GM12865 (cell line): ENCODE results near the gene ZBTB21.

Source experiments
- DNase-seq: peaks from one replicate; pipeline ENCODE4 v3.0.0; 2010; ENCODE audit warnings: low read depth
- H3K4me3 ChIP-seq: 2 replicates; pipeline ENCODE4 v1.5.1; 2011; ENCODE audit warnings: mild to moderate bottlenecking, low read depth, low read length, control low read depth
- TF ChIP-seq, protein P1 (sequence below): IDR thresholded peaks from 2 replicates; pipeline ENCODE4 v1.5.1; 2011; ENCODE audit warnings: low read length, control low read depth, low read depth, inconsistent platforms; ENCODE audit not compliant: insufficient read depth; ENCODE audit errors: missing control alignments

The ZBTB21 gene

GRCh38 chr21:42036313-42036712, 26.2 kb upstream of the ZBTB21 start:
- H3K4me3 ChIP-seq: no peak overlapping the region
- DNase-seq: no peak
- TF ChIP-seq, protein P1, sequence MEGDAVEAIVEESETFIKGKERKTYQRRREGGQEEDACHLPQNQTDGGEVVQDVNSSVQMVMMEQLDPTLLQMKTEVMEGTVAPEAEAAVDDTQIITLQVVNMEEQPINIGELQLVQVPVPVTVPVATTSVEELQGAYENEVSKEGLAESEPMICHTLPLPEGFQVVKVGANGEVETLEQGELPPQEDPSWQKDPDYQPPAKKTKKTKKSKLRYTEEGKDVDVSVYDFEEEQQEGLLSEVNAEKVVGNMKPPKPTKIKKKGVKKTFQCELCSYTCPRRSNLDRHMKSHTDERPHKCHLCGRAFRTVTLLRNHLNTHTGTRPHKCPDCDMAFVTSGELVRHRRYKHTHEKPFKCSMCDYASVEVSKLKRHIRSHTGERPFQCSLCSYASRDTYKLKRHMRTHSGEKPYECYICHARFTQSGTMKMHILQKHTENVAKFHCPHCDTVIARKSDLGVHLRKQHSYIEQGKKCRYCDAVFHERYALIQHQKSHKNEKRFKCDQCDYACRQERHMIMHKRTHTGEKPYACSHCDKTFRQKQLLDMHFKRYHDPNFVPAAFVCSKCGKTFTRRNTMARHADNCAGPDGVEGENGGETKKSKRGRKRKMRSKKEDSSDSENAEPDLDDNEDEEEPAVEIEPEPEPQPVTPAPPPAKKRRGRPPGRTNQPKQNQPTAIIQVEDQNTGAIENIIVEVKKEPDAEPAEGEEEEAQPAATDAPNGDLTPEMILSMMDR: no peak

DNA sequence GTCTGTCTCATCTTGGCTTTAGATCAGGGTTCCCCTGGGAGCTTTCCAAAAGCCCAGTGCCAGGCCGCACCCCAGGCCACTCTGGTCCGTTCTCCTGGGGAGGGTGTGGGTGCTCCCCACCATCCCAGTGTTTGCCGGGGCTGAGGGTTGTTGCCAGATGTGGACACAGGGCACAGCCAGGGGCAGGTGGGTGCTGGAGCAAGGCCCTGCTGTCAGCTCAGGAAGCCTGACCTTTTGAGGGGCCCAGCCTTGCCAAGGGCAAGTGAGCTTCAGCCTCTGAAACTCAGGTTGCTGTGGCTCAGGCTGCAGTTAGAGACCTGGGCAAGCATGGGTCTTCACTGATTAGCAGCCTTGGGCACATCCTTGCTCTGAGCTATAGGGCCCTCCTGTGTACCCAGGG, 22.8 kb upstream of the ZBTB21 start:
- no peak for DNase-seq
- TF ChIP-seq, protein P1: no peak
- H3K4me3 ChIP-seq: no peak overlapping the region

GRCh38 chr21:42032266-42032665, 22.1 kb upstream of the ZBTB21 start:
- TF ChIP-seq, protein P1: no peak
- H3K4me3 ChIP-seq: no peak overlapping the region
- no peak for DNase-seq

- DNase-seq: peak; percentile 15
- H3K4me3 ChIP-seq: no peak overlapping the region
- TF ChIP-seq, protein P1: no peak
Measured at GRCh38 chr21:42031816-42032215, 21.7 kb upstream of the ZBTB21 start.

DNA sequence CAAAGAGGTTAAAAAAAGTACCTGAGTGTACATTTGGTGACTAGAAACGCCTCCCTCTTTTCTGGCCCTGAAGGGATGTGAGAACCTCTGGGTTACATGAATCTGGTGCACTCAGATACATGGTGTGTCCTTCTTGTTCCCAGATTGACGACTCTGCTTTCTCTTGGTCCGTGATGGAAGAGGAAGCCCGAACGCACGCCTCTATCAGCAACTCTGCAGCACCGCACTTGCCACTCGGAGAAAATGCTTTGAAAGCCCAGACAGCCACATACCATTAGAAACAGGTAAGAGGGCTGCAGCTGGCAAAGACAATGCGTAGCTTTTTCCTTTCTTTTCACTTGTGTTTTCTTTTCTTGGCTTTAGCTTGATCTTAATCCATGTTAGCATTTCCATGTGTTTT, 21.1 kb upstream of the ZBTB21 start:
- no peak for DNase-seq
- H3K4me3 ChIP-seq: no peak overlapping the region
- TF ChIP-seq, protein P1: no peak

- no peak for DNase-seq
- no peak overlapping the region for H3K4me3 ChIP-seq
- TF ChIP-seq, protein P1: no peak
Measured at GRCh38 chr21:42030311-42030710, 20.2 kb upstream of the ZBTB21 start.

- TF ChIP-seq, protein P1: no peak
- H3K4me3 ChIP-seq: no peak overlapping the region
- DNase-seq: no peak
Measured at GRCh38 chr21:42028766-42029425, 18.7 kb upstream of the ZBTB21 start.
